ENCODE data around the gene ORM1. TPM values are rescaled to one million over a fixed set of nuclear protein-coding genes. Genes with fewer than 3 reads are reported as not detected.

The ORM1 gene
- total RNA-seq, 2 donors from 2014 or later: 43.8 TPM; not detected in 1

GRCh38 chr9:114280636-114281472 is 42.0 kb upstream of the ORM1 start:
- Histone ChIP-seq H3K27me3 (no peaks in the 10 kb centered on the region), H3K4me3 (no peak overlapping the region), H3K36me3 (replicated peaks in 1 of 2; ENCODE audit: insufficient read depth in 1 of 2, low read depth in 2 of 2) (no peaks in the 10 kb centered on the region), H3K27ac (no peak overlapping the region), H3K9me3 (no peaks in the 10 kb centered on the region), H3K4me1 (no peaks in the 10 kb centered on the region)
- ATAC-seq: no peak
- intact Hi-C loops (cut with DNase I): no loop called here
- TF ChIP-seq CTCF (IDR thresholded peaks at IDR 0.05) (no peak), POLR2A (IDR thresholded peaks at IDR 0.05) (no peak)
- DNase-seq: peak in 1 of 4 donors; percentile 2
- WGBS, 2 donors: 82 to 85% methylated on average over 8 of the region's 8 CpGs

- no peaks in the 10 kb centered on the region for H3K27me3 ChIP-seq
- no peak overlapping the region for H3K27ac ChIP-seq
- no peaks in the 10 kb centered on the region for H3K36me3 ChIP-seq (replicated peaks in 1 of 2; ENCODE audit: insufficient read depth in 1 of 2, low read depth in 2 of 2)
- ATAC-seq (no peak), DNase-seq (peak in 1 of 4 donors; percentile 11)
- no peaks in the 10 kb centered on the region for H3K9me3 ChIP-seq
- intact Hi-C loops (cut with DNase I): no loop called here
- WGBS, 2 donors: 78 to 85% methylated on average over 11 to 12 of the region's 12 CpGs
- no peak for TF ChIP-seq CTCF (IDR thresholded peaks at IDR 0.05)
- TF ChIP-seq POLR2A (IDR thresholded peaks at IDR 0.05): no peak
- no peaks in the 10 kb centered on the region for H3K4me1 ChIP-seq
- H3K4me3 ChIP-seq: no peak overlapping the region
Observed at GRCh38 chr9:114281473-114282103, 41.3 kb upstream of the ORM1 start.

- intact Hi-C loops (cut with DNase I): no loop called here
- TF ChIP-seq POLR2A (IDR thresholded peaks at IDR 0.05) (no peak), CTCF (IDR thresholded peaks at IDR 0.05) (no peak)
Observed at GRCh38 chr9:114282104-114282485, 40.8 kb upstream of the ORM1 start.

DNA sequence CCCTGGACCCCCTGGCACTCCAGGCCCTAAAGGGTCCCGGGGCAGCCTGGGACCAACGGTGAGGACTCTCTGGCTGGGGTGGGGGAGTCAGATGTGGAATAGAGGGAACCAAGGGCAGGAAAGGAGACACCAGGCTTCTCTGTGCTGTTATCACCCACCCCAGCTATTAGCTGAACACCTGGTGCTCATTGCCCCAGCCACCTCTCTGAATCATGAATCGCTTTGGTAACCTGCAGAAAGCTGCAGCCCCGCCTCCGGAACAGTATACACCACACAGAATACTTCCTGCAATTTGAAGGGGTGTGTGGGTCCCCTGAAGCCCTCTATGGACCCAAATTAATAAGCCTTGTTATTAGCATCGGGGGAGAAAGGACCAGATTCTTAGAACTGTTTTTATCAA is 40.4 kb upstream of the ORM1 start:
- no peak overlapping the region for H3K27ac ChIP-seq
- 84 to 88% methylated on average over 5 to 6 of the region's 6 CpGs for WGBS, 2 donors
- no peaks in the 10 kb centered on the region for H3K4me1 ChIP-seq
- DNase-seq: peak in 1 of 4 donors; percentile 6
- intact Hi-C loops (cut with DNase I): no loop called here
- H3K4me3 ChIP-seq: no peak overlapping the region
- no peaks in the 10 kb centered on the region for H3K9me3 ChIP-seq
- H3K27me3 ChIP-seq: no peaks in the 10 kb centered on the region
- TF ChIP-seq POLR2A (IDR thresholded peaks at IDR 0.05) (no peak), CTCF (IDR thresholded peaks at IDR 0.05) (no peak)
- no peaks in the 10 kb centered on the region for H3K36me3 ChIP-seq (replicated peaks in 1 of 2; ENCODE audit: insufficient read depth in 1 of 2, low read depth in 2 of 2)
- ATAC-seq: no peak

More at GRCh38 chr9:114282104-114282485, 40.8 kb upstream of the ORM1 start:
- no peaks in the 10 kb centered on the region for H3K36me3 ChIP-seq (replicated peaks in 1 of 2; ENCODE audit: insufficient read depth in 1 of 2, low read depth in 2 of 2)
- H3K4me3 ChIP-seq: no peak overlapping the region
- H3K27ac ChIP-seq: no peak overlapping the region
- no peaks in the 10 kb centered on the region for H3K9me3 ChIP-seq
- H3K4me1 ChIP-seq: no peaks in the 10 kb centered on the region
- DNase-seq: peak in 1 of 4 donors; percentile 4
- H3K27me3 ChIP-seq: no peaks in the 10 kb centered on the region
- ATAC-seq: no peak
- WGBS, 2 donors: 88 to 91% methylated on average over 10 of the region's 10 CpGs
